Subcutaneous abdominal adipose tissue (tissue), 5 donors: ENCODE data around the gene IGSF9B.

Experiments
- H3K27ac ChIP-seq: one replicate; pipeline ENCODE4 v1.7.0; 2013; ENCODE audit warnings: low read depth, mild to moderate bottlenecking, inconsistent platforms, low read length, moderate library complexity
- H3K27me3 ChIP-seq, 5 donors: one replicate each; pipeline ENCODE4 v1.7.0; 2013; ENCODE audit warnings: low read length in 5 of 5, inconsistent platforms in 1 of 5; ENCODE audit not compliant: control insufficient read depth in 5 of 5, insufficient read depth in 4 of 5
- H3K36me3 ChIP-seq, 5 donors: one replicate each; pipeline ENCODE4 v1.7.0; 2013; ENCODE audit warnings: low read length in 5 of 5; ENCODE audit not compliant: control insufficient read depth in 5 of 5, insufficient read depth in 5 of 5
- H3K4me1 ChIP-seq, 5 donors: one replicate each; pipeline ENCODE4 v1.7.0; 2013; ENCODE audit warnings: low read length in 5 of 5, mild to moderate bottlenecking in 3 of 5, moderate library complexity in 1 of 5; ENCODE audit not compliant: control insufficient read depth in 5 of 5, insufficient read depth in 5 of 5
- H3K4me3 ChIP-seq, 5 donors: one replicate each; pipeline ENCODE4 v1.7.0; 2013; ENCODE audit warnings: low read length in 5 of 5, low read depth in 1 of 5
- H3K9ac ChIP-seq, 5 donors: one replicate each; pipeline ENCODE4 v1.7.0; 2013; ENCODE audit warnings: low read length in 5 of 5, mild to moderate bottlenecking in 4 of 5, moderate library complexity in 3 of 5
- H3K9me3 ChIP-seq, 5 donors: one replicate each; pipeline ENCODE4 v1.7.0; 2013; ENCODE audit warnings: low read length in 5 of 5; ENCODE audit not compliant: control insufficient read depth in 5 of 5
- donor health status: healthy.
- donor health status: healthy.
- donor health status: healthy.
- donor health status: healthy.
- donor health status: healthy.

IGSF9B gene

DNA sequence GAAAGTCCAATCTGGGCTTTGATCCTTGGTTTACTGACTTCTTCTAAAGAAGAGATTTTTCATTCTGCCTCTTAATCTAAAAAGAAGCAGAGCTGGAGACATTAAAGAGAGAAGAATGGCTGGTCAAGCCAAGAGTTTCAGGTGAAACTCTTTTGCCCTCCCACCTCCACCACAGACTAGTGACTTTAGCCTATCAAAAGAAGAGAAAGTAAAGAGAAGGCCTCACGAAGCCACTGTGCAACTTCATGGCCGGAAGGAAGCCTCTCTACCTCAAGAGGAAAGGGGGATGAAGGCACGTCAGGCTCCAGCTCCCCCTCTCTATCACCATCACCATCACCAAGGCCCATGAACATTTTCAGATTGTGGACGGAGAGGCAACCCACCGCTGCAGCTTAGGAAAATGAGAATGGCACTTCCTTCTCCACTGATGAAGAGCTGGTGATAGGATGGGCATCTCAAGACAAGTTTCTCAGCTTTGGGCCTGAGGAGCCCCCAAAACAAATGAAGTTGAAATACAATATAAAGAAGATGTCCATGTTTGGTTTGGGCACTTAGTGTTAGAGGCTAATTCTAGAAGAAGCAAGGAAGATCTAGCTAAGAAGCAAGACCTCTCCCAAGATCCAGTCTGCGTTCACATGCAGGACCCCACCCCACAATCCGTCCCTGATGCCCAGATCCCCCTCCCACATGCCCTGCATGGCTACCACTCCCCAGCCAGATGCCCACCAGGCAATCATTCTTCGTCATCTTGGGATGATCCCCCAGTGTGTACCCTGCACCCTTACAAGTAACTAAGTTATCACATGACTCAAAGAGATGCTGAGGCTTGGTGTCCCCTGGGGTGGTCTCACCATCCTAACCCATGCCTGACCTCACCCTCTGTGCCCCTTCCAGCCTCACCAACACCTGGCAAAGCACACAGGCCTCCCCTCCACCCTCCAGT is 52.6 kb downstream of the IGSF9B start:
- H3K9me3 ChIP-seq: no peaks in the 10 kb centered on the region
- peaks cover 0 to 6% (median 0%) of the 10 kb centered on the region in 5 donors for H3K27me3 ChIP-seq
- no peaks in the 10 kb centered on the region for H3K4me1 ChIP-seq
- no peak overlapping the region for H3K4me3 ChIP-seq
- H3K36me3 ChIP-seq: no peaks in the 10 kb centered on the region
- H3K27ac ChIP-seq: no peak overlapping the region
- H3K9ac ChIP-seq: no peak overlapping the region

DNA sequence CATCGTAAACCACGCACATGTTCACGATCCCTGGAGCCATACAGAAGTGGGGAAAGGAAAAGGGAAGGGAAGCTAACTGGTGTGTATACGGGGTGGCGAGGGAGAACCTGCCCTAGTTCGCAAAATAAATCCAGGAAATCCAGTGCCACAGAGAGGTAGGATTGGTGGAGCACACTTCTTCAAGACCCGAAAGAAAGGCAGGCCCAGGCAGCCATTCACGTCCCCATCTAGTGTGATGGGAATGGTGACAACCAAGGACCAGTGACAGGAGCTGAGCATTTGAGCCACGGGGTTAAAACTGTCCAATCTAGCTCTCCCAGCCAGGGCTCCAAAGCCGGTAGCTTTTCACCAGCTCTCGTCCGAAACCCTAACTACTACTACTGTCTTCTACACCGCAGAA is 53.7 kb downstream of the IGSF9B start:
- Histone ChIP-seq H3K36me3 (no peaks in the 10 kb centered on the region), H3K9ac (no peak overlapping the region), H3K27ac (no peak overlapping the region), H3K4me1 (peaks cover 0 to 2% (median 0%) of the 10 kb centered on the region in 5 donors), H3K4me3 (no peak overlapping the region), H3K27me3 (peaks cover 0 to 10% (median 0%) of the 10 kb centered on the region in 5 donors), H3K9me3 (no peaks in the 10 kb centered on the region)

DNA sequence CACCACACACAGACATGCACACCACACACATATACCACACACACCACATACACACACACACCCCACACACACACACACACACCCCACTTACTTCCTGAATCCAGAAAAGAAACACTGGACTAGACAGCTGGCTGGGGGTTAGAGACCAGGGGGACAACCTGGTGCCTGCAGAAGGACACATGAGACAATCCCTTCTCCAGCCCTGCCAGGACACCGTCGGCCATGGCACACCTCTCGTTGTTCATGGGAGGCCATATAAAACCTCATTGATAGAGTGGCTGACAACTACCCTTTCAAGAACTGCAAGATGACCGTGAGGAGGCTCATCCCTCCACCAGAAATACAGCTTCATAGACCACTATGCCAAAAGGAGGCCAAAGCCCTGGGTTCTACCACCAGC is 54.3 kb downstream of the IGSF9B start:
- Histone ChIP-seq H3K9ac (no peak overlapping the region), H3K4me3 (no peak overlapping the region), H3K9me3 (no peaks in the 10 kb centered on the region), H3K27me3 (peaks cover 0 to 10% (median 0%) of the 10 kb centered on the region in 5 donors), H3K4me1 (peaks cover 0 to 2% (median 0%) of the 10 kb centered on the region in 5 donors), H3K27ac (no peak overlapping the region), H3K36me3 (no peaks in the 10 kb centered on the region)

DNA sequence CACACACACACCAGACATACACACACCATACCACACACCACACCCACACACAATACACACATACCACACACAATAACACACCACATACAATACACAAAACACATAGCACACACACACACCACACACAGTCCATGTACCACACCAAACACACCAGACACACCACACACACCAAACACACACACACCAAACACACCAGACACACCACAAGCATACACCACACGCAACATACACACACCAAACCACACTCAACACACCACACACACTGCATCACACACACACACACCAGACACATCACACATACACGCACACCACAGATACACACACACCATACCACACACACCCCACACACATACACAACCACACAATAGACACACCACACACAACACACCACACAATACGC is 54.8 kb downstream of the IGSF9B start:
- no peak overlapping the region for H3K27ac ChIP-seq
- H3K4me3 ChIP-seq: no peak overlapping the region
- no peaks in the 10 kb centered on the region for H3K9me3 ChIP-seq
- H3K36me3 ChIP-seq: no peaks in the 10 kb centered on the region
- H3K9ac ChIP-seq: no peak overlapping the region
- peaks cover 0 to 2% (median 0%) of the 10 kb centered on the region in 5 donors for H3K4me1 ChIP-seq
- peaks cover 0 to 10% (median 0%) of the 10 kb centered on the region in 5 donors for H3K27me3 ChIP-seq

DNA sequence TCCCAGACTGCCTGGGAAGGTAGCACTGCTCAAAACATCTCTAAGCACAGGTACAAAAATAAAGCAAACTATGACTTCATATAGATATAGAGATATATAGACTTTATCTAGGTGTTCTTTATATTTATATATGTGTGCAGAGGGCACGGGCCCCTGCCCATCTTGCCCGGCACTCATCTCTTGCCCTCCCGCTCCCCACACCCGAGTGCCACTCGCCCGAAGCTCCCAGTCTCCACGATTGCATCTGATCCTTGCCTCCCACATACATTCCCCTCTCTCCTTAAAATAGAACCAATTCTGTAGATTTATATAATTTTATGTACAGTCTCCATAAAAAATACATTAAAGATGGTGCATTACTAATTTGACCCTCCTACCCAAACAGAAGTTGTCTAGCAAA is 55.5 kb downstream of the IGSF9B start:
- Histone ChIP-seq H3K9ac (no peak overlapping the region), H3K4me3 (no peak overlapping the region), H3K27ac (no peak overlapping the region), H3K4me1 (peaks cover 0 to 2% (median 0%) of the 10 kb centered on the region in 5 donors), H3K36me3 (no peaks in the 10 kb centered on the region), H3K27me3 (peaks cover 0 to 10% (median 3%) of the 10 kb centered on the region in 5 donors), H3K9me3 (no peaks in the 10 kb centered on the region)

DNA sequence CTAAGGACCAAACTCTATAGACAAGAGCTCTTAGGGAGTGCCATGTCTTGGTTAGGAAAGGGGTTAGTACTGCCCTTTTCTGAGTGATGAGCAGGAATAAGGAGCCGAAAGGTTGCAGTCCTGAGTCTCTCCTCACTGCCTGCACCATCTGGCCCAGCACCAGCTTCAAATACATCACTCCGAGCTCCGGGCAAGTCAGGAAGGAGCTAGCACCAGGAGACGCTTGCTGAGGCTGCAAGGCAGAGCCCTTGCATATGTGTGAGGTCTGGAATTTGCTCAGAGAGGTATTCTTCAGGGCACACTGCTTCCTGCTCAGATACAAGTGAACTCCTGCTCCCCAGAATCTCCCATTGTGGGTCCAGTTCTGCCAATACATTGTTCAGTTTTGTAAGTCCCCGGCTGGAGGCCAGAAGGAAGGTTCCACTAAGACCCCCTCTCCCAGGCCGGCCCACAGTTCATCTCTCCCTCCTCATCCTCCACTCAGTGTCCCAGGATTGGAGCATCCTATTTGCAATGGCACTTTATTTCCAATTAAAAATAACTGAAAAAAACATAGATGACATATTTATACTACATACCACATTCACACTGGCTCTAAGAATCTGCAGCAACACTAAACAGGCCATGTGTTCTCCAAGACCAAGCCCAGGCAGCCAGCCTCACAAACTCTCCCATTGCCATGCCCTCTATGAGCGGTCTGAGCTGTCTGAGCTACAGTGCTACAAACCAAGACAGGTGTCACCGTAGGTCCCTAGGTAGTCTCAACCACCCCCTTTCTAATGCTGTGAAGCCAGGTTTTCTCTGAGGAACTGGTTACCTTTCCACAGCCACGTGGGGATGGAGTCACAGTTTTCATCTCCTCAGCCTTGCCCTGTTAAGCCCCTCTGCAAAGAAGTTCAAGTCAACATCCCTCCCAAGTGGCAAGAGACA is 56.3 kb downstream of the IGSF9B start:
- H3K36me3 ChIP-seq: no peaks in the 10 kb centered on the region
- H3K9ac ChIP-seq: no peak overlapping the region
- H3K4me1 ChIP-seq: peaks cover 0 to 2% (median 0%) of the 10 kb centered on the region in 5 donors
- H3K9me3 ChIP-seq: no peaks in the 10 kb centered on the region
- no peak overlapping the region for H3K4me3 ChIP-seq
- H3K27me3 ChIP-seq: peaks cover 0 to 8% (median 3%) of the 10 kb centered on the region in 5 donors
- H3K27ac ChIP-seq: no peak overlapping the region

DNA sequence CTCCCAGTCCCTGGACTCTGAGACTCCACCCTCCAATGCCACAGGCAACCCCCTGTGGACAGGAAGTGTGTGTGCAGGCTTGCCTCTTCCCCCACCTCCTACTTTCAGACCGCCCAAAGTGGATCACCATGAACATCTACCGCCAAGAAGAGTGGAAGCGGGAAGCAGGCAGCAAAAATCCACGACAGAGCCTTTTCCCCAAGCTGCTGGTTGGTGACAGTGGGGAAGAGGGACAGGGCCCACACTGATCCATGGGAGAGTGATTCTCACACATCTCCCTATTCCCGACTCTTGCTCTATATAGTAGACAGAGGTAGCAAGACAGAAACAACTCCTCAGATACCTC is 58.0 kb downstream of the IGSF9B start:
- Histone ChIP-seq H3K36me3 (no peaks in the 10 kb centered on the region), H3K9me3 (no peaks in the 10 kb centered on the region), H3K27ac (no peak overlapping the region), H3K27me3 (peaks cover 0 to 8% (median 3%) of the 10 kb centered on the region in 5 donors), H3K9ac (no peak overlapping the region), H3K4me1 (peaks cover 0 to 2% (median 0%) of the 10 kb centered on the region in 5 donors), H3K4me3 (no peak overlapping the region)

DNA sequence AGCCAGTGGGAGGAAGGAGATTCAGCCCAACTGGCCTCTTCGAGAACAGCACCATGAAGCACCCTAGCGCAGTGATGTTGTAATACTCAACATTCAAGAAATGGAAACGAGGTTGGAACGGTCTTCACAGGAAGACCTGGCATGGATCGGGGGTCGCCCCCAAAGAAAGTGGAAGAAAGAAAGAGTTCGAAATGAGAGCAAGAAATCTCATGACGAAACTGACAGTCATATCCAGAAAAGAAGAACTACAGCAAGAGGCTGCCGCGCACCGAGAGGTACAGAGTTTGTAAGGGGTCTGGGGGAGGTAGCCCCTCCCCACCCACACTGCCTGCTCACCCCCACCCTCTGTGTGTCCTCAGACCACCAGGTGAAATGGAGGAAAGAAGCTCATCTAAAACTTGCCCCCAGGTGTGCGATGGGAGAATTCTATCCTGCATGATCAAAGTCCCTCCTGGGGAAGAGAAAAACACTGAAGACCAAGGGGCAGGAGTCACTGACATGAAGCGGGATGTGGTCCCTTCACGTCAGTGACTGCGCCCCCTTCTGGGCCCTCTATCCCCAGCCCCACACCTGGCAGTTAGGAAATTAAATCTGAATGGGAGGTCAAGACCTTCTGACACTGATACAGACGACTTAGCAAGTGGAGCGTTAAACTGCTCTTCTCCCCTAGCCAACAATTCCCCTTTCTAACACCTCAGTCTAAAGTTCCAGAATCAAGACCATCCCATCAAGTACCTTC is 58.6 kb downstream of the IGSF9B start:
- no peaks in the 10 kb centered on the region for H3K9me3 ChIP-seq
- no peak overlapping the region for H3K27ac ChIP-seq
- peaks cover 0 to 8% (median 3%) of the 10 kb centered on the region in 5 donors for H3K27me3 ChIP-seq
- H3K4me1 ChIP-seq: peaks cover 0 to 2% (median 0%) of the 10 kb centered on the region in 5 donors
- H3K36me3 ChIP-seq: no peaks in the 10 kb centered on the region
- no peak overlapping the region for H3K9ac ChIP-seq
- H3K4me3 ChIP-seq: no peak overlapping the region

DNA sequence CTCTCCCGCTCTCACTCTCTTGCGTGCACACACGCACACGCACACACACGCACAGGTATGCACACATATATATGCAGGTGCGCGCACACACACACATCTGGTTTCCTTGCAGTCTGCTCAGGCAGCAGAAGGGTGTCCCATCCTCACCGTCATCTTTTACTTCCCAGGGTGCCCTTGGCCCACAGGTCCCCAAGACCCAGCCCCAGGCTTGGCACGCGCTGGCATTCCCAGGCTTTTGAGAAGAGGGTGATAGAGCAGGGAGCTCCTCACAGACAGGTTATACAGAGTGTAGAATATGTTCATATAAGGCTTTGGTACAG is 59.5 kb downstream of the IGSF9B start:
- Histone ChIP-seq H3K36me3 (no peaks in the 10 kb centered on the region), H3K27me3 (peaks cover 0 to 8% (median 3%) of the 10 kb centered on the region in 5 donors), H3K4me1 (peaks cover 0 to 2% (median 0%) of the 10 kb centered on the region in 5 donors), H3K4me3 (no peak overlapping the region), H3K27ac (no peak overlapping the region), H3K9me3 (no peaks in the 10 kb centered on the region), H3K9ac (no peak overlapping the region)
